Neural cell (in vitro differentiated cells): ENCODE results near the gene TTC39A. TPM values are rescaled to one million over a fixed set of nuclear protein-coding genes. Genes with fewer than 3 reads are reported as not detected.
"Not testable (repeated sequence)": the region's sequence is repeated elsewhere in the genome, so short reads cannot be mapped to it uniquely, and the experiment has no call there.

Source experiments
- H2AFZ ChIP-seq: fragments of 200-600, 300-800 bp; sonication (generic), shearing (Covaris generic); 2 replicates; pipeline ENCODE4 v1.6.0; 2014; ENCODE audit warnings: low read depth, mild to moderate bottlenecking, antibody characterized with exemption, low read length, moderate library complexity
- H3F3A ChIP-seq: fragments of 200-600 bp; shearing (Covaris generic); 2 replicates; pipeline ENCODE4 v1.6.1; 2016; ENCODE audit warnings: mild to moderate bottlenecking, moderate library complexity, mixed read lengths, antibody characterized with exemption, low read length; ENCODE audit not compliant: insufficient read depth, poor library complexity, severe bottlenecking
- H3K27ac ChIP-seq: fragments of 200-600, 300-800 bp; sonication (generic), shearing (Covaris generic); 2 replicates; pipeline ENCODE4 v1.5.1; 2014; ENCODE audit warnings: mild to moderate bottlenecking, low read length, moderate library complexity
- H3K27me3 ChIP-seq: fragments of 300-800, 200-600 bp; sonication (generic), shearing (Covaris generic); 2 replicates; pipeline ENCODE4 v1.6.0; 2014; ENCODE audit warnings: mild to moderate bottlenecking, low read depth, low read length, moderate library complexity; ENCODE audit not compliant: insufficient read depth
- H3K36me3 ChIP-seq: fragments of 300-800, 200-600 bp; sonication (generic), shearing (Covaris generic); 2 replicates; pipeline ENCODE4 v1.5.1; 2014; ENCODE audit warnings: mild to moderate bottlenecking, antibody characterized with exemption, low read length, moderate library complexity; ENCODE audit not compliant: insufficient read depth
- H3K4me2 ChIP-seq: fragments of 300-800, 200-600 bp; sonication (generic), shearing (Covaris generic); 2 replicates; pipeline ENCODE4 v1.6.0; 2014; ENCODE audit warnings: mild to moderate bottlenecking, low read length
- H3K4me3 ChIP-seq: fragments of 300-800, 200-600 bp; sonication (generic), shearing (Covaris generic); 2 replicates; pipeline ENCODE4 v1.5.1; 2014; ENCODE audit warnings: mild to moderate bottlenecking, low read length, moderate library complexity
- H3K79me2 ChIP-seq: fragments of 200-600 bp; shearing (Covaris generic); replicated peaks from 2 replicates; pipeline ENCODE4 v1.6.0; 2014; ENCODE audit warnings: mild to moderate bottlenecking, low read length, moderate library complexity; ENCODE audit not compliant: insufficient read depth
- H3K9ac ChIP-seq: fragments of 300-800, 200-600 bp; sonication (generic), shearing (Covaris generic); 2 replicates; pipeline ENCODE4 v1.6.1; 2016; ENCODE audit warnings: mild to moderate bottlenecking, low read length, mixed read lengths
- H3K9me2 ChIP-seq: fragments of 200-600 bp; shearing (Covaris generic); 2 replicates; pipeline ENCODE4 v1.6.1; 2016; ENCODE audit warnings: mild to moderate bottlenecking, low read length, mixed read lengths; ENCODE audit not compliant: insufficient read depth
- H3K9me3 ChIP-seq: fragments of 200-600, 300-800 bp; sonication (generic), shearing (Covaris generic); 2 replicates; pipeline ENCODE4 v1.6.1; 2016; ENCODE audit warnings: mild to moderate bottlenecking, mixed run types, low read length, moderate library complexity, mixed read lengths
- H4K20me1 ChIP-seq: fragments of 200-600 bp; shearing (Covaris generic); 2 replicates; pipeline ENCODE4 v1.6.1; 2016; ENCODE audit warnings: mild to moderate bottlenecking, mixed run types; ENCODE audit not compliant: insufficient read depth
- CTCF ChIP-seq: fragments of 450-650 bp; IDR thresholded peaks from 2 replicates; pipeline ENCODE4 v1.5.1; 2014; ENCODE audit warnings: antibody characterized with exemption, mild to moderate bottlenecking, moderate library complexity; ENCODE audit not compliant: poor library complexity, severe bottlenecking
- EP300 ChIP-seq: fragments of 450-650 bp; conservative IDR thresholded peaks from 2 replicates; pipeline ENCODE4 v1.6.1; 2014; ENCODE audit warnings: antibody characterized with exemption, mild to moderate bottlenecking, moderate library complexity; ENCODE audit not compliant: poor library complexity, severe bottlenecking
- EZH2 ChIP-seq: fragments of 200-600, 300-800 bp; shearing (Covaris generic), sonication (generic); IDR thresholded peaks from 2 replicates; pipeline ENCODE4 v1.6.1; 2014; ENCODE audit warnings: antibody characterized with exemption, low read length, borderline replicate concordance, mild to moderate bottlenecking; ENCODE audit not compliant: insufficient read depth, poor library complexity, severe bottlenecking
- MXI1 ChIP-seq: fragments of 450-650 bp; conservative IDR thresholded peaks from 2 replicates; pipeline ENCODE4 v1.6.1; 2014; ENCODE audit warnings: antibody characterized with exemption, mild to moderate bottlenecking; ENCODE audit not compliant: poor library complexity, severe bottlenecking
- POLR2AphosphoS5 ChIP-seq: IDR thresholded peaks from 2 replicates; pipeline ENCODE4 v1.6.1; 2012
- RAD21 ChIP-seq: fragments of 450-650 bp; conservative IDR thresholded peaks from 2 replicates; pipeline ENCODE4 v1.6.1; 2014; ENCODE audit warnings: antibody characterized with exemption, mild to moderate bottlenecking, moderate library complexity
- REST ChIP-seq: IDR thresholded peaks from 2 replicates; pipeline ENCODE4 v1.6.1; 2012; ENCODE audit warnings: borderline replicate concordance
- SMC3 ChIP-seq: fragments of 450-650 bp; conservative IDR thresholded peaks from 2 replicates; pipeline ENCODE4 v1.6.1; 2014; ENCODE audit warnings: antibody characterized with exemption, mild to moderate bottlenecking, moderate library complexity; ENCODE audit not compliant: poor library complexity
- TAF1 ChIP-seq: IDR thresholded peaks from 2 replicates; pipeline ENCODE4 v1.6.1; 2012; ENCODE audit warnings: low read depth
- polyA plus RNA-seq: library from polyadenylated mRNA; depleted of rRNA; stranded (reverse); fragments of >200 nt; gene quantifications from 2 replicates; pipeline ENCODE4 v1.2.3, GENCODE V29; 2014

TTC39A gene
- polyA plus RNA-seq, 1 donor from 2014 or later: 1.1 TPM

GRCh38 chr1:51325391-51325790 lies 5.0 kb downstream of the TTC39A start:
- Histone ChIP-seq H2AFZ (no peak overlapping the region), H3K9me3 (no peaks in the 10 kb centered on the region), H4K20me1 (no peaks in the 10 kb centered on the region), H3K79me2 (no peaks in the 10 kb centered on the region), H3K9ac (no peak overlapping the region), H3K4me2 (no peak overlapping the region), H3K36me3 (no peaks in the 10 kb centered on the region), H3K27me3 (peaks cover 11% of the 10 kb centered on the region), H3K4me3 (no peak overlapping the region), H3K27ac (no peak overlapping the region), H3F3A (no peaks in the 10 kb centered on the region), H3K9me2 (no peaks in the 10 kb centered on the region)
- TF ChIP-seq SMC3 (no peak), TAF1 (no peak), POLR2AphosphoS5 (no peak), MXI1 (no peak), EP300 (no peak), RAD21 (no peak), REST (no peak), CTCF (no peak), EZH2 (no peak)

- not testable (repeated sequence) for H3K27ac ChIP-seq, H3K4me2 ChIP-seq, H2AFZ ChIP-seq, H4K20me1 ChIP-seq, H3K9me3 ChIP-seq, H3K9ac ChIP-seq, H3K36me3 ChIP-seq, H3K4me3 ChIP-seq, H3K9me2 ChIP-seq, H3K79me2 ChIP-seq, H3F3A ChIP-seq
- H3K27me3 ChIP-seq: peaks cover 10% of the 10 kb centered on the region
These were observed 5.4 kb downstream of the TTC39A start for GRCh38 chr1:51325011-51325385.
